ENCODE results near the gene AASDH.

AASDH gene

GRCh38 chr4:56410247-56411062 lies 23.2 kb upstream of the AASDH start:
- Mint-ChIP-seq H3K36me3 (ENCODE audit: low read depth) (peaks cover 32% of the 10 kb centered on the region), H3K27me3 (no peaks in the 10 kb centered on the region), H3K4me3 (no peak overlapping the region), H3K27ac (peak overlapping the region; percentile 41), H3K4me1 (ENCODE audit: low read depth) (peaks cover 26% of the 10 kb centered on the region), H3K9me3 (no peaks in the 10 kb centered on the region)
- no peak for DNase-seq

- Mint-ChIP-seq H3K4me3 (no peak overlapping the region), H3K27ac (no peak overlapping the region), H3K4me1 (ENCODE audit: low read depth) (peaks cover 24% of the 10 kb centered on the region), H3K9me3 (no peaks in the 10 kb centered on the region), H3K36me3 (ENCODE audit: low read depth) (peaks cover 41% of the 10 kb centered on the region), H3K27me3 (no peaks in the 10 kb centered on the region)
- DNase-seq = no peak
Measured at GRCh38 chr4:56409511-56410090, 22.3 kb upstream of the AASDH start.

- H3K4me1 Mint-ChIP-seq (ENCODE audit: low read depth) = peaks cover 24% of the 10 kb centered on the region
- no peak overlapping the region for H3K4me3 Mint-ChIP-seq
- H3K9me3 Mint-ChIP-seq = no peaks in the 10 kb centered on the region
- DNase-seq = no peak
- H3K27ac Mint-ChIP-seq = no peak overlapping the region
- H3K36me3 Mint-ChIP-seq (ENCODE audit: low read depth) = peaks cover 47% of the 10 kb centered on the region
- H3K27me3 Mint-ChIP-seq = no peaks in the 10 kb centered on the region
Measured at GRCh38 chr4:56408978-56409377, 21.7 kb upstream of the AASDH start.

- H3K9me3 Mint-ChIP-seq = no peaks in the 10 kb centered on the region
- H3K27me3 Mint-ChIP-seq = no peaks in the 10 kb centered on the region
- no peak overlapping the region for H3K4me3 Mint-ChIP-seq
- H3K4me1 Mint-ChIP-seq (ENCODE audit: low read depth) = peaks cover 11% of the 10 kb centered on the region
- H3K27ac Mint-ChIP-seq = no peak overlapping the region
- H3K36me3 Mint-ChIP-seq (ENCODE audit: low read depth) = peaks cover 68% of the 10 kb centered on the region
- DNase-seq = no peak
Measured at GRCh38 chr4:56406151-56406550, 18.9 kb upstream of the AASDH start.

- Mint-ChIP-seq H3K9me3 (no peaks in the 10 kb centered on the region), H3K27ac (no peak overlapping the region), H3K36me3 (ENCODE audit: low read depth) (peaks cover 80% of the 10 kb centered on the region), H3K4me3 (no peak overlapping the region), H3K4me1 (ENCODE audit: low read depth) (peaks cover 3% of the 10 kb centered on the region), H3K27me3 (no peaks in the 10 kb centered on the region)
- DNase-seq = no peak
Measured at GRCh38 chr4:56405016-56405415, 17.7 kb upstream of the AASDH start.

GRCh38 chr4:56400560-56400959 lies 13.3 kb upstream of the AASDH start:
- Mint-ChIP-seq H3K27ac (no peak overlapping the region), H3K4me3 (no peak overlapping the region)

GRCh38 chr4:56391270-56391669 lies 4.0 kb upstream of the AASDH start:
- no peaks in the 10 kb centered on the region for H3K9me3 Mint-ChIP-seq
- H3K36me3 Mint-ChIP-seq (ENCODE audit: low read depth) = peaks cover 76% of the 10 kb centered on the region
- H3K27me3 Mint-ChIP-seq = no peaks in the 10 kb centered on the region
- DNase-seq = no peak
- peaks cover 28% of the 10 kb centered on the region for H3K4me1 Mint-ChIP-seq (ENCODE audit: low read depth)
- H3K4me3 Mint-ChIP-seq = no peak overlapping the region
- H3K27ac Mint-ChIP-seq = no peak overlapping the region

More at GRCh38 chr4:56400560-56400959, 13.3 kb upstream of the AASDH start:
- H3K4me1 Mint-ChIP-seq (ENCODE audit: low read depth) = no peaks in the 10 kb centered on the region
- DNase-seq = no peak
- H3K27me3 Mint-ChIP-seq = no peaks in the 10 kb centered on the region
- peaks cover 87% of the 10 kb centered on the region for H3K36me3 Mint-ChIP-seq (ENCODE audit: low read depth)
- H3K9me3 Mint-ChIP-seq = no peaks in the 10 kb centered on the region

- Mint-ChIP-seq H3K27me3 (no peaks in the 10 kb centered on the region), H3K36me3 (ENCODE audit: low read depth) (peaks cover 59% of the 10 kb centered on the region), H3K4me3 (peak overlapping the region; percentile 93), H3K27ac (peak overlapping the region; percentile 100), H3K9me3 (no peaks in the 10 kb centered on the region), H3K4me1 (ENCODE audit: low read depth) (peaks cover 33% of the 10 kb centered on the region)
- DNase-seq = no peak
Measured at GRCh38 chr4:56389558-56389957, 2.3 kb upstream of the AASDH start.

GRCh38 chr4:56388306-56388705 lies 1.0 kb upstream of the AASDH start:
- Mint-ChIP-seq H3K27me3 (no peaks in the 10 kb centered on the region), H3K4me1 (ENCODE audit: low read depth) (peaks cover 38% of the 10 kb centered on the region), H3K36me3 (ENCODE audit: low read depth) (peaks cover 47% of the 10 kb centered on the region), H3K9me3 (no peaks in the 10 kb centered on the region), H3K27ac (peak overlapping the region; percentile 100), H3K4me3 (peak overlapping the region; percentile 93)
- no peak for DNase-seq

GRCh38 chr4:56386091-56386490 lies 1.2 kb downstream of the AASDH start:
- Mint-ChIP-seq H3K27me3 (no peaks in the 10 kb centered on the region), H3K36me3 (ENCODE audit: low read depth) (peaks cover 39% of the 10 kb centered on the region), H3K9me3 (no peaks in the 10 kb centered on the region), H3K27ac (peak overlapping the region; percentile 100), H3K4me1 (ENCODE audit: low read depth) (peaks cover 38% of the 10 kb centered on the region), H3K4me3 (peak overlapping the region; percentile 93)
- no peak for DNase-seq

- peaks cover 51% of the 10 kb centered on the region for H3K36me3 Mint-ChIP-seq (ENCODE audit: low read depth)
- no peak overlapping the region for H3K27ac Mint-ChIP-seq
Measured at GRCh38 chr4:56375458-56375857, 11.8 kb downstream of the AASDH start.

GRCh38 chr4:56374956-56375355 lies 12.3 kb downstream of the AASDH start:
- H3K9me3 Mint-ChIP-seq = no peaks in the 10 kb centered on the region
- peaks cover 51% of the 10 kb centered on the region for H3K36me3 Mint-ChIP-seq (ENCODE audit: low read depth)
- H3K4me3 Mint-ChIP-seq = no peak overlapping the region
- H3K27me3 Mint-ChIP-seq = no peaks in the 10 kb centered on the region
- H3K4me1 Mint-ChIP-seq (ENCODE audit: low read depth) = no peaks in the 10 kb centered on the region
- no peak for DNase-seq
- no peak overlapping the region for H3K27ac Mint-ChIP-seq

More at GRCh38 chr4:56375458-56375857, 11.8 kb downstream of the AASDH start:
- Mint-ChIP-seq H3K4me3 (no peak overlapping the region), H3K4me1 (ENCODE audit: low read depth) (no peaks in the 10 kb centered on the region), H3K9me3 (no peaks in the 10 kb centered on the region), H3K27me3 (no peaks in the 10 kb centered on the region)
- DNase-seq = no peak

- Mint-ChIP-seq H3K4me1 (ENCODE audit: low read depth) (no peaks in the 10 kb centered on the region), H3K4me3 (no peak overlapping the region), H3K27ac (no peak overlapping the region), H3K9me3 (no peaks in the 10 kb centered on the region), H3K27me3 (no peaks in the 10 kb centered on the region), H3K36me3 (ENCODE audit: low read depth) (peaks cover 59% of the 10 kb centered on the region)
- DNase-seq = no peak
Measured at GRCh38 chr4:56372774-56373173, 14.5 kb downstream of the AASDH start.

GRCh38 chr4:56371426-56372220 lies 15.7 kb downstream of the AASDH start:
- H3K27ac Mint-ChIP-seq = no peak overlapping the region
- no peaks in the 10 kb centered on the region for H3K4me1 Mint-ChIP-seq (ENCODE audit: low read depth)
- H3K36me3 Mint-ChIP-seq (ENCODE audit: low read depth) = peaks cover 54% of the 10 kb centered on the region
- no peaks in the 10 kb centered on the region for H3K27me3 Mint-ChIP-seq
- no peaks in the 10 kb centered on the region for H3K9me3 Mint-ChIP-seq
- DNase-seq = no peak
- no peak overlapping the region for H3K4me3 Mint-ChIP-seq

GRCh38 chr4:56370377-56370776 lies 16.9 kb downstream of the AASDH start:
- Mint-ChIP-seq H3K36me3 (ENCODE audit: low read depth) (peaks cover 52% of the 10 kb centered on the region), H3K9me3 (no peaks in the 10 kb centered on the region), H3K27me3 (no peaks in the 10 kb centered on the region), H3K27ac (no peak overlapping the region), H3K4me1 (ENCODE audit: low read depth) (peaks cover 1% of the 10 kb centered on the region), H3K4me3 (no peak overlapping the region)
- no peak for DNase-seq
